GM23248 (cell line): ENCODE results near the gene AFDN.

Experiments used
- EZH2 ChIP-seq: fragments of 200-600 bp; sonication (generic); IDR thresholded peaks from 2 replicates; pipeline ENCODE4 v1.6.1; 2018; ENCODE audit warnings: antibody characterized with exemption, mild to moderate bottlenecking; ENCODE audit not compliant: insufficient read depth, poor library complexity, severe bottlenecking
- EZH2phosphoT487 ChIP-seq: fragments of 200-600 bp; sonication (generic); IDR thresholded peaks from 2 replicates; pipeline ENCODE4 v1.6.1; 2018; ENCODE audit warnings: antibody characterized with exemption, moderate library complexity, mild to moderate bottlenecking, low read depth; ENCODE audit not compliant: insufficient read depth

GRCh38 chr6:167826896-167827582 is at the start of gene AFDN:
- TF ChIP-seq EZH2, result no peak
- TF ChIP-seq EZH2phosphoT487, result no peak
